Keratinocyte (primary cell): ENCODE results near the gene MSANTD2.

Experiments
- CTCF ChIP-seq, 3 experiments: IDR thresholded peaks in 1 of 3; conservative IDR thresholded peaks in 1 of 3; optimal IDR thresholded peaks in 1 of 3; 2 replicates in 2 of 3; 3 replicates in 1 of 3; pipeline versions ENCODE3 to v1.5.1; 2011; ENCODE audit warnings: low read length in 3 of 3, mild to moderate bottlenecking in 3 of 3, moderate library complexity in 2 of 3, control low read depth in 1 of 3, inconsistent platforms in 1 of 3; ENCODE audit not compliant: insufficient read depth in 2 of 3; ENCODE audit errors: extremely low read depth in 1 of 3
- EZH2 ChIP-seq: IDR thresholded peaks from one replicate; pipeline ENCODE4 v1.6.1; 2012; ENCODE audit warnings: inconsistent platforms, mild to moderate bottlenecking, low read length, moderate library complexity

- TF ChIP-seq CTCF (optimal IDR thresholded peaks at IDR 0.05 in 1 of 3, IDR thresholded peaks at IDR 0.05 in 1 of 3, conservative IDR thresholded peaks at IDR 0.05 in 1 of 3; ENCODE audit: extremely low read depth in 1 of 3, insufficient read depth in 2 of 3, low read length in 3 of 3) (no peak), EZH2 (no peak)
Observed at GRCh38 chr11:124788521-124788920, 11.7 kb downstream of the MSANTD2 start.
